Measurements from ENCODE around the gene RAB6B. TPM values are rescaled to one million over a fixed set of nuclear protein-coding genes. Genes with fewer than 3 reads are reported as not detected.
A peak's percentile ranks its signal among the peaks of the same experiment; 100 is the strongest.

RAB6B gene
- total and polyA plus RNA-seq, 2 experiments from 2014 or later: 2.6 to 9.1 TPM

DNA sequence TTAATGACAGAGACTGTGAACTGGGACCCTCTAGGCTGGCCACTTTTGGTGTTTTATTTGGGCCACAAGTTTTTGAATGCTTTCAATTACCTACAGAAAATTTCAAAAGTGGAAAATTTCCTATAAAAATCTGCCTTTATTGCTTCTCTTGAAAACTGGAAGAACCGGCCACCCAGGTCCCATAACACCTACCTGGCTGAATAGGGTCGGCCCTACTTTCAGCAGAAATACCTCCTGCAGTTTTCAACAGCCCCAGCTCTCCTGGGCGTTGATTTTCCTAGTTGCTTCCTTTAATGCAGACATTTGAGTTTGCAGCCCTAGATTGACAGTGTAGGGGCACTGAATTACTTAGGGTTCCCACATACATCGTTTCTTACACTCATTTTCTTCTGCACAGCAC, 90.8 kb downstream of the RAB6B start:
- WGBS (ENCODE audit: low lambda C conversion rate, missing lambda C conversion rate): 68% methylated on average over 4 of the region's 4 CpGs
- peak overlapping the region; percentile 77 for H2AFZ ChIP-seq
- peaks cover 3% of the 10 kb centered on the region for H3K4me1 ChIP-seq (ENCODE audit: insufficient read depth)
- no peak for DNase-seq (ENCODE audit: low spot score)
- no peaks in the 10 kb centered on the region for H3K27me3 ChIP-seq
- no peak overlapping the region for H3K27ac ChIP-seq
- no peak overlapping the region for H3K4me3 ChIP-seq
- H3K79me2 ChIP-seq: peaks cover 30% of the 10 kb centered on the region
- no peaks in the 10 kb centered on the region for H3K9me3 ChIP-seq (ENCODE audit: low read depth)
- no peaks in the 10 kb centered on the region for H3K36me3 ChIP-seq (replicated peaks; ENCODE audit: insufficient read depth, low read depth)
- H3K9me2 ChIP-seq (replicated peaks; ENCODE audit: insufficient read depth): no peaks in the 10 kb centered on the region
- no peaks in the 10 kb centered on the region for H4K20me1 ChIP-seq (ENCODE audit: insufficient read depth, poor library complexity, severe bottlenecking)
- H3K4me2 ChIP-seq: peak overlapping the region; percentile 88
- TF ChIP-seq, protein P1, sequence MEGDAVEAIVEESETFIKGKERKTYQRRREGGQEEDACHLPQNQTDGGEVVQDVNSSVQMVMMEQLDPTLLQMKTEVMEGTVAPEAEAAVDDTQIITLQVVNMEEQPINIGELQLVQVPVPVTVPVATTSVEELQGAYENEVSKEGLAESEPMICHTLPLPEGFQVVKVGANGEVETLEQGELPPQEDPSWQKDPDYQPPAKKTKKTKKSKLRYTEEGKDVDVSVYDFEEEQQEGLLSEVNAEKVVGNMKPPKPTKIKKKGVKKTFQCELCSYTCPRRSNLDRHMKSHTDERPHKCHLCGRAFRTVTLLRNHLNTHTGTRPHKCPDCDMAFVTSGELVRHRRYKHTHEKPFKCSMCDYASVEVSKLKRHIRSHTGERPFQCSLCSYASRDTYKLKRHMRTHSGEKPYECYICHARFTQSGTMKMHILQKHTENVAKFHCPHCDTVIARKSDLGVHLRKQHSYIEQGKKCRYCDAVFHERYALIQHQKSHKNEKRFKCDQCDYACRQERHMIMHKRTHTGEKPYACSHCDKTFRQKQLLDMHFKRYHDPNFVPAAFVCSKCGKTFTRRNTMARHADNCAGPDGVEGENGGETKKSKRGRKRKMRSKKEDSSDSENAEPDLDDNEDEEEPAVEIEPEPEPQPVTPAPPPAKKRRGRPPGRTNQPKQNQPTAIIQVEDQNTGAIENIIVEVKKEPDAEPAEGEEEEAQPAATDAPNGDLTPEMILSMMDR (IDR thresholded peaks at IDR 0.05; ENCODE audit: poor library complexity): no peak
- TF ChIP-seq EZH2 (IDR thresholded peaks at IDR 0.05; ENCODE audit: borderline replicate concordance): no peak
- TF ChIP-seq EZH2phosphoT487 (IDR thresholded peaks at IDR 0.05; ENCODE audit: low read depth, severe bottlenecking, unreplicated experiment): no peak

DNA sequence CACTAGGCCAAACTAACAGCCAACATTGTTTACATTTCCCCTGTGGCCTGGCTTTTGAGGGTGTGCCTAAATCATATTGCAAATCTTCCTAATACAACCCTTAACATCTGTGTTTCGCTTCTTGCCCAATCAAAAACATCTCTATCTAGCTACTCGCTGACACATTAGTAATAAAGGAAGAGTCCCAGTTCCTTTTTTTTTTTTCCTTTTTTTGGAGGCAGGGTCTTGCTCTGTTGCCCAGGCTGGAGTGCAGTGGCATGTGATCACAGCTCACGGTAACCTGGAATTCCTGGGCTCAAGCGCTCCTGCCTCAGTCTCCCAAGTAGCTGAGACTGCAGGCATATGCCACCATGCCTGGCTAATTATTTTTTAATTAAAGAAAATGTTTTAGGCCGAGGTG, 92.2 kb downstream of the RAB6B start:
- no peak for DNase-seq (ENCODE audit: low spot score)
- Histone ChIP-seq H3K9me2 (replicated peaks; ENCODE audit: insufficient read depth) (no peaks in the 10 kb centered on the region), H3K4me1 (ENCODE audit: insufficient read depth) (peaks cover 3% of the 10 kb centered on the region), H3K27ac (no peak overlapping the region), H3K36me3 (replicated peaks; ENCODE audit: insufficient read depth, low read depth) (no peaks in the 10 kb centered on the region), H3K4me2 (no peak overlapping the region), H3K79me2 (peaks cover 22% of the 10 kb centered on the region), H2AFZ (no peak overlapping the region), H3K9me3 (ENCODE audit: low read depth) (no peaks in the 10 kb centered on the region), H3K4me3 (no peak overlapping the region), H3K27me3 (no peaks in the 10 kb centered on the region), H4K20me1 (ENCODE audit: insufficient read depth, poor library complexity, severe bottlenecking) (no peaks in the 10 kb centered on the region)
- TF ChIP-seq EZH2 (IDR thresholded peaks at IDR 0.05; ENCODE audit: borderline replicate concordance) (no peak), EZH2phosphoT487 (IDR thresholded peaks at IDR 0.05; ENCODE audit: low read depth, severe bottlenecking, unreplicated experiment) (no peak)
- TF ChIP-seq, protein P1 (IDR thresholded peaks at IDR 0.05; ENCODE audit: poor library complexity): no peak
- WGBS (ENCODE audit: low lambda C conversion rate, missing lambda C conversion rate): 95% methylated on average over 5 of the region's 5 CpGs

DNA sequence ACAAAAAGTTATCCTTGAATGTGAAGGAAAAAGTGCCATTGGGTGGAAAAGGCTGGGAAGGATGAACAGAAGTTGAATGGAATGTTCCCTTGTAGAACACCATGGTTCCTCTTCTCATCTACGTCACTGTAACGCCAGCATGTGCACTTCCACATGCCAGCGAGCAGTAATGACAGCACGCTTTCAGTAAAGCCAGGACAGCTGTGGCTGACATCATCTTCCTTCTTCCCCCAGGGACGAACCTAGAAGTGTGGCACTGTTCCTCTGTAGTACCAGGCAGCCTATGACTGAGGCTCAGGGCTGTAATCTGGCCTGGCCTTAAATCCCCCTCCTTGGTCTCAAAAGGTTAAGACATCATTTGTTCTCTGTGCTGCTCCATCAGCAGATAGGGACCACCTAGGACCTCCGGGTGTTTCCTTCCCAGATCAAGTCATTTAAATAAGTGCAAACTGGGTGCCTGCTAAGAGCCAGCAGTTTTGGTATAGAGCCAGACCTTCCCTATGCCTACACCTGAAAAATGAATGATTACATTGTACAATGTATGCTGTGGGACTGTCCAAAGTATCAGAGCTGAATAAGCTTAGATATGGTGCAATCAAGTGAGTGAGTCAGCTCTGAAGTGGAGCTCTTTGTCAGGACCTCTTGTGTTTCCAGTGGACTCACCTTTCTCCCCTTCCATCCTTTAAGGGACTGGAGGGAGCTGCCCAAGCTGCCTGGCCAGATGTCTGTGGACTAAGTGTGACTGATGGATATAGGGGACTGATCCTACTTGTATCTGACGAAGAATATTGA, 95.7 kb downstream of the RAB6B start:
- H3K27ac ChIP-seq: no peak overlapping the region
- H2AFZ ChIP-seq: no peak overlapping the region
- no peaks in the 10 kb centered on the region for H4K20me1 ChIP-seq (ENCODE audit: insufficient read depth, poor library complexity, severe bottlenecking)
- no peak overlapping the region for H3K4me2 ChIP-seq
- no peaks in the 10 kb centered on the region for H3K4me1 ChIP-seq (ENCODE audit: insufficient read depth)
- no peaks in the 10 kb centered on the region for H3K79me2 ChIP-seq
- no peak overlapping the region for H3K4me3 ChIP-seq
- TF ChIP-seq EZH2phosphoT487 (IDR thresholded peaks at IDR 0.05; ENCODE audit: low read depth, severe bottlenecking, unreplicated experiment) (no peak), EZH2 (IDR thresholded peaks at IDR 0.05; ENCODE audit: borderline replicate concordance) (no peak)
- TF ChIP-seq, protein P1 (IDR thresholded peaks at IDR 0.05; ENCODE audit: poor library complexity): no peak
- DNase-seq (ENCODE audit: low spot score): peak; percentile 26
- 82% methylated on average over 7 of the region's 7 CpGs for WGBS (ENCODE audit: low lambda C conversion rate, missing lambda C conversion rate)
- no peaks in the 10 kb centered on the region for H3K9me2 ChIP-seq (replicated peaks; ENCODE audit: insufficient read depth)
- no peaks in the 10 kb centered on the region for H3K9me3 ChIP-seq (ENCODE audit: low read depth)
- no peaks in the 10 kb centered on the region for H3K36me3 ChIP-seq (replicated peaks; ENCODE audit: insufficient read depth, low read depth)
- no peaks in the 10 kb centered on the region for H3K27me3 ChIP-seq
